Ovary (tissue), 9 donors: ENCODE measurements around the gene ETF1. TPM values are rescaled to one million over a fixed set of nuclear protein-coding genes. Genes with fewer than 3 reads are reported as not detected.

Experiments used
- DNase-seq, 5 donors: peaks; one replicate each; pipeline ENCODE4 v3.0.0-alpha.2; 2019 to 2020
- H3K27ac ChIP-seq, 2 donors: fragments of 200-600 bp; one replicate each; pipeline versions ENCODE4 v1.5.1 to v1.8.0; 2019 to 2022
- H3K27me3 ChIP-seq: fragments of 200-600 bp; one replicate; pipeline ENCODE4 v1.8.0; 2022
- H3K36me3 ChIP-seq: fragments of 200-600 bp; sonication (generic); one replicate; pipeline ENCODE4 v1.5.1; 2019
- H3K4me1 ChIP-seq: one replicate; pipeline ENCODE4 v1.8.1; 2013; ENCODE audit warnings: mild to moderate bottlenecking, moderate library complexity; ENCODE audit not compliant: insufficient read depth
- H3K4me3 ChIP-seq: fragments of 200-600 bp; sonication (generic); one replicate; pipeline ENCODE4 v1.5.1; 2017
- H3K9me3 ChIP-seq, 2 donors: fragments of 200-600 bp in 1 of 2; sonication (generic) in 1 of 2; one replicate each; pipeline versions ENCODE4 v1.5.1 to v1.8.1; 2013 to 2019; ENCODE audit warnings: mild to moderate bottlenecking in 1 of 2, moderate library complexity in 1 of 2
- CTCF ChIP-seq, 3 donors: fragments of 450-650 bp in 2 of 3; fragments of 200-600 bp in 1 of 3; IDR thresholded peaks; one replicate each; pipeline versions ENCODE4 v1.5.1 to v1.8.0; 2016 to 2022; ENCODE audit warnings: antibody characterized with exemption in 3 of 3, mild to moderate bottlenecking in 1 of 3
- EP300 ChIP-seq: sonication (generic); formaldehyde crosslinking; IDR thresholded peaks from one replicate; pipeline ENCODE4 v1.6.1; 2017; ENCODE audit warnings: antibody characterized with exemption
- POLR2A ChIP-seq: fragments of 450-650 bp; IDR thresholded peaks from one replicate; pipeline ENCODE4 v1.6.1; 2017; ENCODE audit warnings: antibody characterized with exemption, mild to moderate bottlenecking, moderate library complexity
- WGBS, 3 donors: extraction: QIAGEN DNeasy Blood & Tissue Kit in 1 of 3; methylation state at CpG; one replicate each; pipeline versions ENCODE4 v1.1.5 to v1.1.7; 2013 to 2017; 5-methylcytosine and 5-hydroxymethylcytosine counted together
- intact Hi-C, 4 donors: fragments of 100-400 bp; cut with DNase I; formaldehyde crosslinking; loops; one replicate each; pipeline versions ENCODE4 v1.11.0 to v1.15.1; 2022 to 2023
- polyA plus RNA-seq, 2 donors: library from polyadenylated mRNA; stranded (reverse); fragments of 200-250 nt in 1 of 2; fragments of 350-450 nt in 1 of 2; fragmentation: Illumina TruSeq in 1 of 2; extraction: RNeasy Lipid Tissue Mini Kit (QIAGEN cat#74804) in 1 of 2; gene quantifications; one replicate each; pipeline ENCODE4 v1.2.3, GENCODE V29; 2013 to 2014
- total RNA-seq, 7 donors: library from RNA; depleted of rRNA in 2 of 7; stranded (reverse); fragments of >200 nt in 2 of 7; fragmentation: NEBNext Ultra II Directional in 3 of 7; extraction: Animal tissue kit (Norgen Biotek cat#: 25700) in 3 of 7; gene quantifications; one replicate each; pipeline versions ENCODE4 v1.1.0 to v1.2.4, GENCODE V29; 2016 to 2023
- donor health status: DM: no; HTN: no; CAD: no; lungs with moderate emphysema.
- donor health status: DM: no; HTN: no; CAD: no.
- donor health status: Bipolar disorder and iron deficiency.
- donor health status: DM: yes; HTN: yes; CAD: no.
- donor health status: DM: no; HTN: no; CAD: no.
- donor health status: DM: yes; HTN: yes; CAD: no.

Gene ETF1
- total and polyA plus RNA-seq, 9 donors: 29.3 to 106 (median 68.3) TPM

GRCh38 chr5:138577452-138577851 is 34.4 kb upstream of the ETF1 start:
- H3K4me1 ChIP-seq: peaks cover 1% of the 10 kb centered on the region
- no peak overlapping the region for H3K27ac ChIP-seq
- H3K27me3 ChIP-seq: no peaks in the 10 kb centered on the region
- no peaks in the 10 kb centered on the region for H3K9me3 ChIP-seq
- 92 to 94% (median 94%) methylated on average over 17 of the region's 17 CpGs for WGBS, 3 donors
- intact Hi-C loops: loop anchor here in 2 of 4 donors (5.0 to 10.0 kb wide), 2 partner anchors 175 to 177 kb away; partner anchors contain the start of gene CTNNA1 (in 2 of the 2)
- no peaks in the 10 kb centered on the region for H3K36me3 ChIP-seq
- TF ChIP-seq POLR2A: no peak
- TF ChIP-seq EP300: no peak
- no peak for TF ChIP-seq CTCF (IDR thresholded peaks at IDR 0.05)
- peak in 1 of 5 donors; percentile 41 for DNase-seq
- no peak overlapping the region for H3K4me3 ChIP-seq

GRCh38 chr5:138575194-138576015 is 32.4 kb upstream of the ETF1 start, which contains the start of gene HSPA9:
TSS of gene HSPA9 (minus strand) at chr5:138575401. CDS start at chr5:138575318, 83 bp downstream.
- Histone ChIP-seq H3K27me3 (no peaks in the 10 kb centered on the region), H3K9me3 (no peaks in the 10 kb centered on the region), H3K36me3 (no peaks in the 10 kb centered on the region), H3K4me3 (peak within 1 kb of the TSS; percentile 88), H3K4me1 (peaks cover 1% of the 10 kb centered on the region), H3K27ac (peak within 1 kb of the TSS; percentile 97 to 98)
- DNase-seq: peak; percentile 98 to 99 (median 98)
- TF ChIP-seq EP300 (peak; percentile 26), CTCF (IDR thresholded peaks at IDR 0.05) (peak in 2 of 3 donors; percentile 6 to 57), POLR2A (peak; percentile 91)
- intact Hi-C loops: loop anchor here in 2 of 4 donors (5.0 to 10.0 kb wide), 2 partner anchors 177 to 179 kb away; partner anchors contain the start of gene CTNNA1 (in 2 of the 2)
- WGBS, 3 donors: 0 to 1% (median 1%) methylated on average over 59 to 73 of the region's 73 CpGs

GRCh38 chr5:138574744-138575193 is 31.7 kb upstream of the ETF1 start:
- no peaks in the 10 kb centered on the region for H3K36me3 ChIP-seq
- peak overlapping the region; percentile 88 for H3K4me3 ChIP-seq
- intact Hi-C loops: loop anchor here in 2 of 4 donors (5.0 to 10.0 kb wide), 2 partner anchors 178 to 180 kb away; partner anchors contain the start of gene CTNNA1 (in 2 of the 2)
- peak overlapping the region; percentile 97 to 98 for H3K27ac ChIP-seq
- no peaks in the 10 kb centered on the region for H3K9me3 ChIP-seq
- H3K27me3 ChIP-seq: no peaks in the 10 kb centered on the region
- TF ChIP-seq CTCF (IDR thresholded peaks at IDR 0.05) (no peak), POLR2A (no peak), EP300 (no peak)
- WGBS, 3 donors: 0 to 1% (median 0%) methylated on average over 18 of the region's 18 CpGs
- peaks cover 1% of the 10 kb centered on the region for H3K4me1 ChIP-seq
- DNase-seq: no peak

GRCh38 chr5:138573949-138574670 is 31.1 kb upstream of the ETF1 start:
- WGBS, 3 donors: 30 to 44% (median 33%) methylated on average over 9 of the region's 9 CpGs

More at GRCh38 chr5:138573949-138574670, 31.1 kb upstream of the ETF1 start:
- TF ChIP-seq CTCF (IDR thresholded peaks at IDR 0.05) (no peak), EP300 (no peak), POLR2A (no peak)
- intact Hi-C loops: loop anchor here in 1 of 4 donors (10.0 kb wide), 1 partner anchor 181 kb away; the partner anchor contains the start of gene CTNNA1
- Histone ChIP-seq H3K27ac (peak overlapping the region in 1 of 2 donors; percentile 97), H3K4me1 (peaks cover 1% of the 10 kb centered on the region), H3K27me3 (no peaks in the 10 kb centered on the region), H3K4me3 (peak overlapping the region; percentile 88), H3K9me3 (no peaks in the 10 kb centered on the region), H3K36me3 (no peaks in the 10 kb centered on the region)
- no peak for DNase-seq
